NOMO-1 treated with dmso at 0.1 percent for 144 hours (cell line): ENCODE results near the gene PPP1R9B.

Experiments
- DNase-seq: peaks from one replicate; lab custom pipeline; 2025; ENCODE audit not compliant: unreplicated experiment; lab: John Stamatoyannopoulos, UW

The PPP1R9B gene

GRCh38 chr17:50144845-50145531, 5.5 kb downstream of the PPP1R9B start:
- DNase-seq: no peak

GRCh38 chr17:50144355-50144754, 6.1 kb downstream of the PPP1R9B start:
- no peak for DNase-seq

GRCh38 chr17:50143461-50144176, 6.9 kb downstream of the PPP1R9B start:
- no peak for DNase-seq

GRCh38 chr17:50141745-50142110, 8.7 kb downstream of the PPP1R9B start:
- DNase-seq: no peak

GRCh38 chr17:50141026-50141744, 9.3 kb downstream of the PPP1R9B start:
- DNase-seq: no peak

GRCh38 chr17:50139950-50140885, 10.3 kb downstream of the PPP1R9B start:
- peak; percentile 49 for DNase-seq

- no peak for DNase-seq
Observed at GRCh38 chr17:50139185-50139783, 11.2 kb downstream of the PPP1R9B start.

- no peak for DNase-seq
Observed at GRCh38 chr17:50137042-50137441, 13.4 kb downstream of the PPP1R9B start.

GRCh38 chr17:50136096-50136687, 14.3 kb downstream of the PPP1R9B start:
- no peak for DNase-seq

GRCh38 chr17:50135316-50136095, 15.0 kb downstream of the PPP1R9B start:
- no peak for DNase-seq

GRCh38 chr17:50134206-50135110, 16.0 kb downstream of the PPP1R9B start:
- no peak for DNase-seq

GRCh38 chr17:50133769-50134099, 16.7 kb downstream of the PPP1R9B start:
- DNase-seq: no peak

GRCh38 chr17:50133028-50133768, 17.3 kb downstream of the PPP1R9B start:
- no peak for DNase-seq

GRCh38 chr17:50132104-50132794, 18.2 kb downstream of the PPP1R9B start:
- no peak for DNase-seq

GRCh38 chr17:50130559-50131305, 19.7 kb downstream of the PPP1R9B start:
- no peak for DNase-seq

- DNase-seq: no peak
Observed at GRCh38 chr17:50129728-50130558, 20.5 kb downstream of the PPP1R9B start, which contains the start of gene SAMD14. SAMD14 (minus strand) TSS chr17:50130160; CDS start chr17:50124959, 5,201 bp downstream.
